Hepatocyte (in vitro differentiated cells): ENCODE data around the gene GNB1L. TPM values are rescaled to one million over a fixed set of nuclear protein-coding genes. Genes with fewer than 3 reads are reported as not detected.

Source experiments
- DNase-seq: peaks from one replicate; pipeline ENCODE4 v3.0.0-alpha.2; 2016; ENCODE audit warnings: low spot score
- H2AFZ ChIP-seq: fragments of 200-600 bp; sonication (generic); 2 replicates; pipeline ENCODE4 v1.6.0; 2016; ENCODE audit warnings: antibody characterized with exemption, mild to moderate bottlenecking
- H3K27ac ChIP-seq: fragments of 200-600 bp; sonication (generic); 2 replicates; pipeline ENCODE4 v1.5.1; 2016; ENCODE audit warnings: mild to moderate bottlenecking
- H3K27me3 ChIP-seq: fragments of 200-600 bp; sonication (generic); 2 replicates; pipeline ENCODE4 v1.6.1; 2016
- H3K36me3 ChIP-seq: fragments of 200-600 bp; sonication (generic); replicated peaks from 2 replicates; pipeline ENCODE4 v1.5.1; 2016; ENCODE audit warnings: low read depth; ENCODE audit not compliant: insufficient read depth
- H3K4me1 ChIP-seq: fragments of 200-600 bp; sonication (generic); 2 replicates; pipeline ENCODE4 v1.5.1; 2016; ENCODE audit warnings: mild to moderate bottlenecking, moderate library complexity; ENCODE audit not compliant: insufficient read depth
- H3K4me2 ChIP-seq: fragments of 200-600 bp; sonication (generic); 2 replicates; pipeline ENCODE4 v1.6.0; 2016
- H3K4me3 ChIP-seq: fragments of 200-600 bp; sonication (generic); 2 replicates; pipeline ENCODE4 v1.5.1; 2016; ENCODE audit warnings: mild to moderate bottlenecking
- H3K79me2 ChIP-seq: fragments of 200-600 bp; sonication (generic); 2 replicates; pipeline ENCODE4 v1.6.0; 2017; ENCODE audit warnings: mild to moderate bottlenecking
- H3K9me2 ChIP-seq: fragments of 200-600 bp; sonication (generic); replicated peaks from 2 replicates; pipeline ENCODE4 v1.6.0; 2017; ENCODE audit warnings: mild to moderate bottlenecking; ENCODE audit not compliant: insufficient read depth
- H3K9me3 ChIP-seq: fragments of 200-600 bp; sonication (generic); 2 replicates; pipeline ENCODE4 v1.5.1; 2016; ENCODE audit warnings: low read depth, mild to moderate bottlenecking
- H4K20me1 ChIP-seq: fragments of 200-600 bp; sonication (generic); 2 replicates; pipeline ENCODE4 v1.6.0; 2016; ENCODE audit warnings: mild to moderate bottlenecking; ENCODE audit not compliant: insufficient read depth, poor library complexity, severe bottlenecking
- EZH2 ChIP-seq: fragments of 200-600 bp; sonication (generic); IDR thresholded peaks from 2 replicates; pipeline ENCODE4 v1.6.1; 2016; ENCODE audit warnings: antibody characterized with exemption, mild to moderate bottlenecking, borderline replicate concordance
- EZH2phosphoT487 ChIP-seq: fragments of 200-600 bp; sonication (generic); IDR thresholded peaks from one replicate; pipeline ENCODE4 v1.6.1; 2018; ENCODE audit warnings: antibody characterized with exemption, mild to moderate bottlenecking, low read depth, moderate library complexity; ENCODE audit not compliant: unreplicated experiment, severe bottlenecking
- WGBS: methylation state at CpG from one replicate; pipeline ENCODE4 v1.1.6; 2016; ENCODE audit warnings: low lambda C conversion rate; ENCODE audit errors: missing lambda C conversion rate; 5-methylcytosine and 5-hydroxymethylcytosine counted together
- polyA plus RNA-seq: library from polyadenylated mRNA; unstranded; fragments of >200 nt; fragmentation: Nextera tagmentation; extraction: Ambion mirVana; gene quantifications from 2 replicates; pipeline ENCODE4 v1.2.1, GENCODE V29; 2016
- total RNA-seq: library from RNA; depleted of rRNA; stranded (reverse); fragments of >200 nt; gene quantifications from 2 replicates; pipeline ENCODE4 v1.2.3, GENCODE V29; 2014
- TF ChIP-seq, protein P1 (sequence below): fragments of 200-600 bp; sonication (generic); IDR thresholded peaks from 2 replicates; pipeline ENCODE4 v1.5.1; 2016; ENCODE audit warnings: antibody characterized with exemption, mild to moderate bottlenecking; ENCODE audit not compliant: poor library complexity

Gene GNB1L
- total and polyA plus RNA-seq, 2 experiments from 2014 or later, result 4.1 to 8.5 TPM

- Histone ChIP-seq H3K9me2 (no peaks in the 10 kb centered on the region), H3K27ac (no peak overlapping the region), H3K4me3 (no peak overlapping the region), H3K4me2 (no peak overlapping the region), H2AFZ (no peak overlapping the region), H3K4me1 (no peaks in the 10 kb centered on the region), H3K9me3 (no peaks in the 10 kb centered on the region), H3K79me2 (no peaks in the 10 kb centered on the region), H3K36me3 (no peaks in the 10 kb centered on the region), H4K20me1 (no peaks in the 10 kb centered on the region), H3K27me3 (no peaks in the 10 kb centered on the region)
- no peak for TF ChIP-seq EZH2
- no peak for TF ChIP-seq EZH2phosphoT487
- TF ChIP-seq, protein P1, sequence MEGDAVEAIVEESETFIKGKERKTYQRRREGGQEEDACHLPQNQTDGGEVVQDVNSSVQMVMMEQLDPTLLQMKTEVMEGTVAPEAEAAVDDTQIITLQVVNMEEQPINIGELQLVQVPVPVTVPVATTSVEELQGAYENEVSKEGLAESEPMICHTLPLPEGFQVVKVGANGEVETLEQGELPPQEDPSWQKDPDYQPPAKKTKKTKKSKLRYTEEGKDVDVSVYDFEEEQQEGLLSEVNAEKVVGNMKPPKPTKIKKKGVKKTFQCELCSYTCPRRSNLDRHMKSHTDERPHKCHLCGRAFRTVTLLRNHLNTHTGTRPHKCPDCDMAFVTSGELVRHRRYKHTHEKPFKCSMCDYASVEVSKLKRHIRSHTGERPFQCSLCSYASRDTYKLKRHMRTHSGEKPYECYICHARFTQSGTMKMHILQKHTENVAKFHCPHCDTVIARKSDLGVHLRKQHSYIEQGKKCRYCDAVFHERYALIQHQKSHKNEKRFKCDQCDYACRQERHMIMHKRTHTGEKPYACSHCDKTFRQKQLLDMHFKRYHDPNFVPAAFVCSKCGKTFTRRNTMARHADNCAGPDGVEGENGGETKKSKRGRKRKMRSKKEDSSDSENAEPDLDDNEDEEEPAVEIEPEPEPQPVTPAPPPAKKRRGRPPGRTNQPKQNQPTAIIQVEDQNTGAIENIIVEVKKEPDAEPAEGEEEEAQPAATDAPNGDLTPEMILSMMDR, result no peak
- no peak for DNase-seq
- 88% methylated on average over 5 of the region's 5 CpGs for WGBS
Measured at GRCh38 chr22:19734837-19735382, 119.8 kb downstream of the GNB1L start.

DNA sequence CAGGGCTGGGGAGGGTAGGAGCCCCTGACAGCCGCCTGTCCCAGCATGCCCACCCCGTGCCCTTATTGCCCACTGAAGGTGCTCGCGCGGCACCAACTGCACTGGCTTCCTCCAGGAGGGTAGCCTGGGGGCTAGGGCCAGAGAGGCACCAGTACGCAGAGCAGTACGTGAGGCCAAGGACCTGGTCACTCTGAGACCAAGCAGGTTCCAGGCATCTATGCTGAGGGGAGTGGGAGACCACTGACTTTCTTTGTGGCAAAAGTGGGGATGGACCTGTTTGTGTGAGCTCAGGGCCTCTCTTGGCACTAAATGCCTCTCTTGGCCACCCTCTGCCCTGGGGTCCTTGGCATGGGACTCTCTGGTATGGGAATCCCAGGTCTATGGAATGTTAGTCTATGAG, 120.5 kb downstream of the GNB1L start:
- no peak overlapping the region for H2AFZ ChIP-seq
- no peak for DNase-seq
- H3K27me3 ChIP-seq, result no peaks in the 10 kb centered on the region

GRCh38 chr22:19733755-19734154, 120.9 kb downstream of the GNB1L start:
- no peak for DNase-seq
- TF ChIP-seq, protein P1, result no peak
- no peak for TF ChIP-seq EZH2
- TF ChIP-seq EZH2phosphoT487, result no peak
- Histone ChIP-seq H3K9me3 (no peaks in the 10 kb centered on the region), H3K79me2 (no peaks in the 10 kb centered on the region), H3K4me2 (no peak overlapping the region), H3K27me3 (no peaks in the 10 kb centered on the region), H2AFZ (no peak overlapping the region), H4K20me1 (no peaks in the 10 kb centered on the region), H3K4me3 (no peak overlapping the region), H3K4me1 (no peaks in the 10 kb centered on the region), H3K9me2 (no peaks in the 10 kb centered on the region), H3K36me3 (no peaks in the 10 kb centered on the region), H3K27ac (no peak overlapping the region)
- WGBS, result 77% methylated on average over 5 of the region's 5 CpGs

More for the DNA sequence above, 120.5 kb downstream of the GNB1L start:
- Histone ChIP-seq H4K20me1 (no peaks in the 10 kb centered on the region), H3K36me3 (no peaks in the 10 kb centered on the region), H3K4me1 (no peaks in the 10 kb centered on the region), H3K9me2 (no peaks in the 10 kb centered on the region), H3K79me2 (no peaks in the 10 kb centered on the region), H3K4me3 (no peak overlapping the region), H3K4me2 (no peak overlapping the region), H3K27ac (no peak overlapping the region), H3K9me3 (no peaks in the 10 kb centered on the region)
- WGBS, result 93% methylated on average over 7 of the region's 7 CpGs
- TF ChIP-seq, protein P1, result no peak
- no peak for TF ChIP-seq EZH2phosphoT487
- TF ChIP-seq EZH2, result no peak

Other genes with a start within 250 kb of the GNB1L start
- gene SEPTIN5, start 140.4 kb downstream of the GNB1L start, total RNA-seq, result 4.3 and 10.0 TPM in 2 replicates
- 9.4 and 9.7 TPM in 2 replicates for gene SEPTIN5, start 140.4 kb downstream of the GNB1L start, polyA plus RNA-seq
- 1.0 and 2.5 TPM in 2 replicates for gene GP1BB, start 131.3 kb downstream of the GNB1L start, total RNA-seq
- 2.4 and 2.8 TPM in 2 replicates for gene GP1BB, start 131.3 kb downstream of the GNB1L start, polyA plus RNA-seq
- not detected in 2 replicates for gene TBX1, start 94.1 kb downstream of the GNB1L start, total RNA-seq
- gene TBX1, start 94.1 kb downstream of the GNB1L start, polyA plus RNA-seq, result 0.07 and 1.1 TPM in 2 replicates
- 12.3 and 15.9 TPM in 2 replicates for gene RTL10, start within 50 bp of the GNB1L start, total RNA-seq
- 12.9 and 13.0 TPM in 2 replicates for gene RTL10, start within 50 bp of the GNB1L start, polyA plus RNA-seq
- 74.5 and 78.2 TPM in 2 replicates for gene COMT, start 86.9 kb upstream of the GNB1L start, total RNA-seq
- gene COMT, start 86.9 kb upstream of the GNB1L start, polyA plus RNA-seq, result 129 and 153 TPM in 2 replicates
- 0.60 TPM in 1 of 2 replicates, not detected in the other for gene TXNRD2, start 86.9 kb upstream of the GNB1L start, total RNA-seq
- 1.6 and 2.1 TPM in 2 replicates for gene TXNRD2, start 86.9 kb upstream of the GNB1L start, polyA plus RNA-seq
- gene ARVCF, start 161.9 kb upstream of the GNB1L start, total RNA-seq, result 21.6 and 32.5 TPM in 2 replicates
- 23.8 and 25.8 TPM in 2 replicates for gene ARVCF, start 161.9 kb upstream of the GNB1L start, polyA plus RNA-seq
- 21.4 and 26.2 TPM in 2 replicates for gene TANGO2, start 166.2 kb upstream of the GNB1L start, total RNA-seq
- 20.8 and 24.4 TPM in 2 replicates for gene TANGO2, start 166.2 kb upstream of the GNB1L start, polyA plus RNA-seq
- gene DGCR8, start 225.4 kb upstream of the GNB1L start, total RNA-seq, result 18.3 and 22.0 TPM in 2 replicates
- gene DGCR8, start 225.4 kb upstream of the GNB1L start, polyA plus RNA-seq, result 10.8 and 12.2 TPM in 2 replicates